ENCODE measurements around the gene MPRIP. TPM values are rescaled to one million over a fixed set of nuclear protein-coding genes. Genes with fewer than 3 reads are reported as not detected.
A peak's percentile ranks its signal among the peaks of the same experiment; 100 is the strongest.

The MPRIP gene
- total and polyA plus RNA-seq, 4 donors = 87.7 to 186 (median 162) TPM

GRCh38 chr17:17073581-17074403, 31.5 kb downstream of the MPRIP start:
- no peaks in the 10 kb centered on the region for H3K9me3 ChIP-seq (ENCODE audit: control insufficient read depth, insufficient read depth, low read length)
- 90% methylated on average over 14 of the region's 15 CpGs for WGBS (ENCODE audit: insufficient coverage)
- H3K4me1 ChIP-seq (ENCODE audit: control insufficient read depth, insufficient read depth, low read length) = peaks cover 43% of the 10 kb centered on the region
- H3K36me3 ChIP-seq (ENCODE audit: control insufficient read depth, insufficient read depth, low read length) = peaks cover 50% of the 10 kb centered on the region
- no peaks in the 10 kb centered on the region for H3K27me3 ChIP-seq (ENCODE audit: control insufficient read depth, insufficient read depth, low read length)
- no peak overlapping the region for H3K27ac ChIP-seq (ENCODE audit: low read depth, low read length)
- H3K4me3 ChIP-seq (ENCODE audit: low read depth, low read length) = no peak overlapping the region
- no peak for DNase-seq (ENCODE audit: low read depth in 4 of 6, low spot score in 6 of 6)

GRCh38 chr17:17075125-17075781, 33.0 kb downstream of the MPRIP start:
- peak in 2 of 6 donors; percentile 34 to 40 for DNase-seq (ENCODE audit: low read depth in 4 of 6, low spot score in 6 of 6)
- 47% methylated on average over 9 of the region's 11 CpGs for WGBS (ENCODE audit: insufficient coverage)
- peak overlapping the region; percentile 6 for H3K27ac ChIP-seq (ENCODE audit: low read depth, low read length)
- peaks cover 53% of the 10 kb centered on the region for H3K36me3 ChIP-seq (ENCODE audit: control insufficient read depth, insufficient read depth, low read length)
- H3K4me3 ChIP-seq (ENCODE audit: low read depth, low read length) = no peak overlapping the region
- no peaks in the 10 kb centered on the region for H3K27me3 ChIP-seq (ENCODE audit: control insufficient read depth, insufficient read depth, low read length)
- no peaks in the 10 kb centered on the region for H3K9me3 ChIP-seq (ENCODE audit: control insufficient read depth, insufficient read depth, low read length)
- H3K4me1 ChIP-seq (ENCODE audit: control insufficient read depth, insufficient read depth, low read length) = peaks cover 58% of the 10 kb centered on the region

- no peaks in the 10 kb centered on the region for H3K27me3 ChIP-seq (ENCODE audit: control insufficient read depth, insufficient read depth, low read length)
- WGBS (ENCODE audit: insufficient coverage) = 92% methylated on average over 3 of the region's 5 CpGs
- no peak for DNase-seq (ENCODE audit: low read depth in 4 of 6, low spot score in 6 of 6)
- H3K9me3 ChIP-seq (ENCODE audit: control insufficient read depth, insufficient read depth, low read length) = no peaks in the 10 kb centered on the region
- H3K36me3 ChIP-seq (ENCODE audit: control insufficient read depth, insufficient read depth, low read length) = peaks cover 50% of the 10 kb centered on the region
- no peak overlapping the region for H3K27ac ChIP-seq (ENCODE audit: low read depth, low read length)
- peaks cover 58% of the 10 kb centered on the region for H3K4me1 ChIP-seq (ENCODE audit: control insufficient read depth, insufficient read depth, low read length)
- no peak overlapping the region for H3K4me3 ChIP-seq (ENCODE audit: low read depth, low read length)
These were observed 33.8 kb downstream of the MPRIP start for GRCh38 chr17:17076066-17076465.

- H3K27me3 ChIP-seq (ENCODE audit: control insufficient read depth, insufficient read depth, low read length) = no peaks in the 10 kb centered on the region
- H3K4me1 ChIP-seq (ENCODE audit: control insufficient read depth, insufficient read depth, low read length) = peaks cover 50% of the 10 kb centered on the region
- H3K36me3 ChIP-seq (ENCODE audit: control insufficient read depth, insufficient read depth, low read length) = peaks cover 42% of the 10 kb centered on the region
- no peak for DNase-seq (ENCODE audit: low read depth in 4 of 6, low spot score in 6 of 6)
- no peak overlapping the region for H3K4me3 ChIP-seq (ENCODE audit: low read depth, low read length)
- no CpG with 5 or more reads among the region's 6 CpGs for WGBS (ENCODE audit: insufficient coverage)
- H3K27ac ChIP-seq (ENCODE audit: low read depth, low read length) = no peak overlapping the region
- H3K9me3 ChIP-seq (ENCODE audit: control insufficient read depth, insufficient read depth, low read length) = no peaks in the 10 kb centered on the region
These were observed 34.8 kb downstream of the MPRIP start for GRCh38 chr17:17077101-17077500.

DNA sequence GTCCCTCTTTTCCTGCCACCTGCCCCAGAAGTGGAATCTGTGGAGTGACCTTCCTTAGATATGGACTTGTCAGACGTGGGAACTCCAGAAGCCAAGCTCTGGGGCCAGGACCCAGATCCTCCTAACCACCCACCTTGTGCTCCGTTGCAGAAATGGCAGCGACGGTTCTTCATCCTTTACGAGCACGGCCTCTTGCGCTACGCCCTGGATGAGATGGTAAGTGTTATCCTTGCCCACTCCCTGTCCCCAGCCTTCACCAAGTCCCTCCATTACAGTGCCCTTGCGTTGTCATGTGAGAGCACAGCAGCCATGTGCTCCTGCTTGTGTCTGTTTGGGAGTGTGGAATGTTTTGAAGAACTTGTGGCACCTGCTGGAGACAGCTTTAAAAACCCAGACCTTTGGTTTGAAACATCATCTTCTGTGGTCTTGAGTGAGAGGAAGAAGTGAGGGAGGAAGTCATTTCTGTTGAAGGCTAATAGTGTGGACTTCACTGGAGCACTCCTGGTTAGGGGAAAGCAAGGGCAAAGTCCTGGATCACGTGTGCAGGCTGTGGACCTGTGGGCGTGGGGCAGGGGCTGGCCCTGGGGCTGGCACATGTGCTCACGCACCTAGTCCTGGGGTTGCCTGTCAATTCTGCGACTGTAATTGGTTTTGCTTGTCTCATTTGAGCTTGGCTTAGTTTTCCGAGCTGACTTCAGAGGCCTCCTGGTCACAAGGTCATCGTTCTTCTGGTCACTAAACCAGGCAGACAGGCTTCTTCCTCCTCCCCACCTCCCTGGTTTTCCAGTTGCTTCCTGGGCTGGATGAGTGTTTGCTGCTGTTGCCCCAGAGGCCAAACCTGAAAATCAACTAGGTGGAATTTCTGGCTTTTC, 35.8 kb downstream of the MPRIP start:
- peaks cover 40% of the 10 kb centered on the region for H3K36me3 ChIP-seq (ENCODE audit: control insufficient read depth, insufficient read depth, low read length)
- H3K4me3 ChIP-seq (ENCODE audit: low read depth, low read length) = no peak overlapping the region
- H3K27me3 ChIP-seq (ENCODE audit: control insufficient read depth, insufficient read depth, low read length) = no peaks in the 10 kb centered on the region
- DNase-seq (ENCODE audit: low read depth in 4 of 6, low spot score in 6 of 6) = no peak
- no peak overlapping the region for H3K27ac ChIP-seq (ENCODE audit: low read depth, low read length)
- 87% methylated on average over 4 of the region's 15 CpGs for WGBS (ENCODE audit: insufficient coverage)
- no peaks in the 10 kb centered on the region for H3K9me3 ChIP-seq (ENCODE audit: control insufficient read depth, insufficient read depth, low read length)
- peaks cover 41% of the 10 kb centered on the region for H3K4me1 ChIP-seq (ENCODE audit: control insufficient read depth, insufficient read depth, low read length)

GRCh38 chr17:17078832-17079231, 36.6 kb downstream of the MPRIP start:
- Histone ChIP-seq H3K36me3 (ENCODE audit: control insufficient read depth, insufficient read depth, low read length) (peaks cover 32% of the 10 kb centered on the region), H3K4me1 (ENCODE audit: control insufficient read depth, insufficient read depth, low read length) (peaks cover 34% of the 10 kb centered on the region), H3K4me3 (ENCODE audit: low read depth, low read length) (no peak overlapping the region), H3K27ac (ENCODE audit: low read depth, low read length) (no peak overlapping the region), H3K27me3 (ENCODE audit: control insufficient read depth, insufficient read depth, low read length) (no peaks in the 10 kb centered on the region), H3K9me3 (ENCODE audit: control insufficient read depth, insufficient read depth, low read length) (no peaks in the 10 kb centered on the region)
- 100% methylated on average over 2 of the region's 7 CpGs for WGBS (ENCODE audit: insufficient coverage)
- DNase-seq (ENCODE audit: low read depth in 4 of 6, low spot score in 6 of 6) = no peak

DNA sequence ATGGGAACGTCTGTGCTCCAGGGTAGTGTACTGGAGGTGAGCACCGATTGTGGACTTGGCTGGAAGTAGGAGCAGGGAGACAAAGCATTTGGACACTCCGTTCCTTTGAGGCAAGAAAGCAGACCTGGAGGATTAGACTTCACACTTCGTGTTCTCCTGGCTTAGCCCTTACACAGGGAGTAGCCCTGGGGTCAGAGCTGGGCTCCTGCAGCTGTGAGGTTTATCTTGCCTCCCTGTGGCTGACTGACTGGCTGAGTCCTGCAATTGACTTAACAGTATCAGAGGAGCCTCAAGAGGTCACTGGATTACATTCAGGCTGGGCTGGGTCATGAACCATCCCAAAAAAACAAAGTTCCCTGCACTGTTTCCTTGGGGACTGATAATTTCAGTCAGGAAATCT, 37.1 kb downstream of the MPRIP start:
- no peaks in the 10 kb centered on the region for H3K9me3 ChIP-seq (ENCODE audit: control insufficient read depth, insufficient read depth, low read length)
- no peak for DNase-seq (ENCODE audit: low read depth in 4 of 6, low spot score in 6 of 6)
- H3K4me3 ChIP-seq (ENCODE audit: low read depth, low read length) = no peak overlapping the region
- peaks cover 31% of the 10 kb centered on the region for H3K4me1 ChIP-seq (ENCODE audit: control insufficient read depth, insufficient read depth, low read length)
- H3K27ac ChIP-seq (ENCODE audit: low read depth, low read length) = no peak overlapping the region
- H3K36me3 ChIP-seq (ENCODE audit: control insufficient read depth, insufficient read depth, low read length) = peaks cover 34% of the 10 kb centered on the region
- no peaks in the 10 kb centered on the region for H3K27me3 ChIP-seq (ENCODE audit: control insufficient read depth, insufficient read depth, low read length)
- WGBS (ENCODE audit: insufficient coverage) = 77% methylated on average over 4 of the region's 4 CpGs

- Histone ChIP-seq H3K9me3 (ENCODE audit: control insufficient read depth, insufficient read depth, low read length) (no peaks in the 10 kb centered on the region), H3K27ac (ENCODE audit: low read depth, low read length) (no peak overlapping the region), H3K27me3 (ENCODE audit: control insufficient read depth, insufficient read depth, low read length) (no peaks in the 10 kb centered on the region), H3K4me1 (ENCODE audit: control insufficient read depth, insufficient read depth, low read length) (peaks cover 31% of the 10 kb centered on the region), H3K36me3 (ENCODE audit: control insufficient read depth, insufficient read depth, low read length) (peaks cover 38% of the 10 kb centered on the region), H3K4me3 (ENCODE audit: low read depth, low read length) (no peak overlapping the region)
- 42% methylated on average over 6 of the region's 6 CpGs for WGBS (ENCODE audit: insufficient coverage)
- peak in 3 of 6 donors; percentile 11 to 71 (median 23) for DNase-seq (ENCODE audit: low read depth in 4 of 6, low spot score in 6 of 6)
These were observed 37.5 kb downstream of the MPRIP start for GRCh38 chr17:17079761-17080160.

DNA sequence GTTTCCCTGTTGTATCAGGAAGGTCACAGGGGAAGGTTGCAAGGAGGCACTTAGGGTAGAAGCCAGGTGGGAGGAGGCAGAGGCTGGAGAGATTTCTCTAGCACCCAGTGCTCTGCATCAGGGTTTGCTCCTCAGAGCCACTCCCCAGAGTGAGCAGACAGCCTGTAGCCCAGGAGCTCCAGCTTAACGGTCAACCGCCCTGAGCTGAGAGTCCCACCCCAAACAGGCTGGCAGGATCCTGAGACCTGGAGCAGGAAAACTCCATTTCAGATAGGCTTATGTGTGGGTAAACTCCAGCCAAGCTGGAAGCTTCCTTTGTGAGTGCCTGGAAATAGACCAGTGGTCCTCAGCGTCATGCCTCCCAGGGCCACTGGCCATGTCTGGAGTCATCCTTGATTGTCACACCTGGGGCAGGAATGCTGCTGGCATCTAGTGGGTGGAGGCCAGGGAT, 37.9 kb downstream of the MPRIP start:
- Histone ChIP-seq H3K4me3 (ENCODE audit: low read depth, low read length) (no peak overlapping the region), H3K9me3 (ENCODE audit: control insufficient read depth, insufficient read depth, low read length) (no peaks in the 10 kb centered on the region), H3K4me1 (ENCODE audit: control insufficient read depth, insufficient read depth, low read length) (peaks cover 31% of the 10 kb centered on the region), H3K27ac (ENCODE audit: low read depth, low read length) (no peak overlapping the region), H3K36me3 (ENCODE audit: control insufficient read depth, insufficient read depth, low read length) (peaks cover 41% of the 10 kb centered on the region), H3K27me3 (ENCODE audit: control insufficient read depth, insufficient read depth, low read length) (no peaks in the 10 kb centered on the region)
- no peak for DNase-seq (ENCODE audit: low read depth in 4 of 6, low spot score in 6 of 6)
- 70% methylated on average over 3 of the region's 3 CpGs for WGBS (ENCODE audit: insufficient coverage)
